ENCODE data around the gene GPR62.
A peak's percentile ranks its signal among the peaks of the same experiment; 100 is the strongest.

Gene GPR62

DNA sequence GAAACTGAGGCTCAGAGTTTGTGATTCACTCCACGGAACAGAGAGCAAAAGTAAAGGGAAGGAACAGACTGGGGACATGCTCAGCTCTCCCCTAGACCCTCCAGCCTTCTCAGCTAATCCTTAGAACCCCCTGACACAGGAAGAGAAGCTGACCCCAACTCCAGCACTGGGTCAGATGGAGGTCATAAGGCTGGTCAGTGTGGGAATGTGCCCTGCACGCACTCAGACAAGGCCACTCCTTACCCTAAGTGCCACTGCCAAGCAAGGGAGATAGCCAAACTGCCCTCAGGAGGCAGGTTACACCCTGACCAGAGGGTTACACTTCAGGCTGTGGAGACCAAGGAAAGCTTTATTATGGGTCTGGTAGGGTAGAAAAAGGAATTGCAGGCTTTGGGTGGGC is 39.3 kb downstream of the GPR62 start:
- DNase-seq: no peak

DNA sequence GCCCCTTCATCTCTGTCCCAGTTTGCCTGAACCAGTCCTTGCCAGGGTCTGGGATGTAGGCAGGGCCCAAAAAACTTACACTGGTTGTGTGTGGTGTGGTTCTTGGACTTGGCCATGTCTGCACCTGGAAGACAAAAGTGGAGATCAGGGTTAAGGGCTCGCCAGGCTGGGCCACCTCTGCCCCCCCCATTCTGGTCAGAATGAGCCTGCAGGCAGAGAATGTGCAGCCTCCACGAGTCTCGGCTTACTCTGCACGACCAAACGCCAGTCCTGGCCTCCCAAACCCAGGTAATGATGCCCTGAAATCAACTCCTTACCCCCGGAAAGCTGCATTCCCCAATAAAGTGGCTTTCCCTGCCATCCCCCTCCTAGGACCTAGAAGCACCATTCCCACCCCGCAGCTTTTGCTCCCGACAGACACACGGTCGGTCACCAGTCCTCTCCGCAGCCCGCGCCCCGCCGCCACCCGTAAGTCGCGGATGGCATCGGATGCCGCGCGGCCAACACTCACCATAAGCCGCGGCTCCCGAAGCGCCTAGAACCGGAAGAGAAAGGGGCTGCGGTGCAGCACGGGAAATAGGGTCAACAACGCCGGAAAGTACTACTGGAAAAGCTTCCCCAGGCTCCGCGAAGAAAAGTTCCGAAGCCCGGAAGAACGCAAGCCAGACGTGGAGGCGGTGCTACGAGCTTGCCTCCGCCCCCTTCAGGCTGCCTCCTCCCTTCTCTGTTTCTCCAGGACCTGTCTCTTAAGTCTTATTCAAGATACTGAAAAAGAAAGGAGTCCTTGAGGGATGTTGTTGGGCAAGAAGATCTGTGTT is 40.4 kb downstream of the GPR62 start, which contains the start of gene RPL29:
TSS of gene RPL29 (minus strand) at position 550 of the 818 bp plus-strand sequence. CDS start at position 116, 434 bp downstream.
- DNase-seq: peak; percentile 91 to 95

DNA sequence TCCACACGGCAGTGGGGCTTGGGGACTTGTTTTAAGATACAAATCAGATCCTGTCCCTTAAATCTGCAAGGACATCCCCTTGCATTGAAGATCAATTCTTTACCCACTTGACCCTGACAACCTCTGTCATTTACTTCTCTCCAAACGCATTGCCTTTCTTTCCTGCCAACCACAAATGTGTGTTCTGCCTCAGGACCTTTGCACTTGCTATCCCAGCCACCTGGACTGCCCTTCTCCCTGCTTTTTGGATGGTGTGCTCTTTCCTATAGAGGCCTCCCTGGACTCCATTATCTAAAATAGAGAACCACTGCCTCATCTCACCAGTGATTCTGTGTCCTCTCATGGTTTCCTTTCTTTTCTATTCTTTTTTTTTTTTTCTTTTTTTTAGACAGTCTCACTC is 42.0 kb downstream of the GPR62 start:
- no peak for DNase-seq

DNA sequence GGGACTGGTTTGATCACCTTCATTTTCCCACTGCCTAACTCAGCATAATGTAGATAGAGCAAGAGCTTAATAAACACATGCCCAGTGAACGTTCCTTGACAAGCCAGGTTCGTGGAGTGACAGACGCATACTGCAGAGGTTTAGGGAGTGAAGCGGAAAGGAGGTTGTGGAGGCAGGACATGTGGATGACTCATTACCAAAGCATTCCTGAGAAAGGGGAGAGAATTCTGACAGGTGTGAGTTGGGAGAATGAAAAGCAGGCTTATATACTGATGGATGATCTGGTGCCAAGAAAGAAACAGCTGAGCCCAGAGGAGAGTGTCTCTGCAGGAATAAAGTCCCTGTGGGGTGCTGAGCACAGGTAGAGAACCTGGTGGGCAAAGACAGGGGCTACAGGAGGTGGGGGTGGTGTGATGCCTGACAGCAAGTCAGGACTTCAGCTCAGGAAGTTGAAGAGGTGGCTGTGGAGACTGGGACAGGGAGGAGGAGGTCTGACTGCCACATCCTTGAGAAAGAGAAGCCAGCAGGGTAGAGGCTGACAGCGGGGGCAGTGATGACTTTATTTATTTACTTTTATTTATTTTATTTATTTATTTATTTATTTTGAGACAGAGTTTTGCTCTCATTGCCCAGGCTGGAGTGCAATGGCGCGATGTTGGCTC is 42.9 kb downstream of the GPR62 start:
- no peak for DNase-seq

DNA sequence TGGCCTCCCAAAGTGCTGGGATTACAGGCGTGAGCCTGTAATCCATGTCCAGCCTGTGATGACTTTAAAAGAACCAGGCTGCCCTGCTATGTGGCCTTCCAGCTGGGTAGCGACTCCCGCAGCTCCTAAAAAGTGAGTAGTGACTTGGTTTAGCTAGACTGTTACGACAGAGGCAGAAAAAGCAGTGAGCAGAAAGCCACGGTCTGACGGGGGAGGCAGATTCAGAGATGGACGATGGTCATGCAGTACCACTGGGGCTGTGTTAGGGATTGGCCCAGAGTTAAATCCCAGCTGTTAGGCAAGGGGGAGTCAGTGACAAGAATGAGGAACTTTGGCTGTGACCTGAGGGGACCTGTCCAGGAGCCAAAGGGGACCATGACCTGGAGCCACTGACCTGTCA is 43.6 kb downstream of the GPR62 start:
- DNase-seq: no peak

DNA sequence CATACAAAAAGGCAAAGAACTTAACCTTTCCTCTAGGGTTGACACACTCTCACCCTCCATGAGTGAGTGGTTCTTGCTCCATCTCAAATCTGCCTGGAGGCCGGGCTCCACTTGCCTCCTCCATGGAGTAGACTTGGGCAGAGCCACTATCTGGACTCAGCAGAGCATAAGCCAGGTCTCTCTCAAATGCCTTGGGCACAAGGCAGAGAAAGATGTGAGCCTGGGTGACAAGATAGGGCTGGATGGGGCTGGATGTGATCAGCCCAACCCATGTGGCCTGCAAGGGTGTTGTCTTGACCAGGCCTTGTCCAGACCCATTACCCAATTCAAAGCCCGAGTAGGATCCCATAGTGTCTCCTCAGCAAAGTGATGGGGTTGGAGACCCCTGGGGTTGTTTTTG is 44.7 kb downstream of the GPR62 start:
- no peak for DNase-seq

DNA sequence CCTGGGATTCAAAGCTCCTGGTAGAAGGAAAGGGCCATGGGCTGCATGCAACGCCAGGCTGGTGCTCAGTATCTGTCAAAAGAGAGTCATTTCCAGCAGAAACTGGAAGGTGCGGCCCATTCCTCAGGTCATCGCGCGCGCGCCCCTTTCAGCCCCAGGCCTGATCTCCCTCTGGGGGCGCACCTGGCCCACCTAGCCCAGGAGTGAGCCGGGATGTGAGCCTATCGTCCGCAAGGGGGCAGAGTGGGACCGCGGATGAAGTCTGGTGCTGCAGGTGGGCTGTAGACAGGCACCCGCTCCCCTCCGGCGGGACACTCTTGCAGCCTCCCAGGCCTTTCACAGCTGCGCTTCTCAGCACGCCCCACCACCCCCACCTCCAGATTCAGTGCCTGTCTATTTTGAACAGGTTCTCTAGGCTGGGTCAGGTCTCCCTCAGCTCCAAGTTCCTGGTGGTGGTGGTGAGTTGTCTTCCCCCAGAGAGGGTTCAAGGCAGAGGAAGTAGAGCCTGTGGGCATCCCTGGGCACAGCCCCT is 46.3 kb downstream of the GPR62 start:
- DNase-seq: peak in 1 of 2 donors; percentile 70

DNA sequence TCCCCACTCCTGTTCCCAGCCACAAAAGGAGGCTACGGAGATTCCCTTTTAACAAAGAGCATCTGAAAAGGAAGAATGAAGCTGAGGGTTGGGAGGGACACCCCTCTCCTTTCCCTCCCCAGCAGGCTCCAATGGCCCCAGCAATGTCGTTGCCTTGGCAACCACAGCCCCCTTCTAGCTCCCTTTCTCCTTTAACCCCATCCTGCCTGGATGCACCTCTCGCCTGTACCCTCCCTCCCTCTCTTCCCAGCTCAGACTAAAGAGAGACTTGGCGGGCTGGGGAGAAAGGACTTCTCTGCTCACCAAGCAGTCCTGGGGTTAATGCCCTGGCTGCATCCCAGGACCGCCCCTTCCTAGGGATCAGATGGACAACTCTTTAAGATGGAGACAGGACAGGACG is 47.6 kb downstream of the GPR62 start:
- DNase-seq: no peak

DNA sequence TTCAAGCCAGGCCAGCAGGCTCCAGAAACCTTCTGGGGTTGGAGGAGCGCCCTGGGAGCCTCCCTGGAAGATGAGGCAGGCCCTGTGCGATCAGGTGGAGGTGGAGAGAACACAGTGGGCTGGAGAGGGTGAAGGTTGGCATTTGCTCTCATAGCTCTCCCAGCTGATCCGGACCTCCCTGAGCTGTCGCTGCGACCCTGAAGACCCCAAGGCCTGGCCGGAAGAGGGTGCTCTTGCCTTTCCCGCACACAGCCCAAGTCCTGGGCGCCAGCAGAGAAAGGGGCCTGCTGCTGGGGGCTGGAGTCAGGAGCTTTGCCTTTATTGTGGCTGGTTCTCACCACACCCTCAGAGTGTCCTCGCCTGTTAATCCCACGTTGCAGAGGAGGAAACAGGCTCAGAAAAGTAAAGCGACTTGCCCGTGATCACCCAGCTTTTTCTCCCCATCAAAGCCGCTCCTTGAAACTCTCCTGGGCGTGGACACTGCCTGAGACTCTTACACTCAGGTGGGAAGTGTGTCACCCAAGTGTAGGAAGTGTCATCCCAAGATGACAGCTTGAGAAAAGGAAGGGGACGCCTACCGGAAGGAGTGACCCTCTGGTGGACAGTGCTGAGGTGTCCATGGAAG is 49.1 kb downstream of the GPR62 start:
- DNase-seq: no peak

DNA sequence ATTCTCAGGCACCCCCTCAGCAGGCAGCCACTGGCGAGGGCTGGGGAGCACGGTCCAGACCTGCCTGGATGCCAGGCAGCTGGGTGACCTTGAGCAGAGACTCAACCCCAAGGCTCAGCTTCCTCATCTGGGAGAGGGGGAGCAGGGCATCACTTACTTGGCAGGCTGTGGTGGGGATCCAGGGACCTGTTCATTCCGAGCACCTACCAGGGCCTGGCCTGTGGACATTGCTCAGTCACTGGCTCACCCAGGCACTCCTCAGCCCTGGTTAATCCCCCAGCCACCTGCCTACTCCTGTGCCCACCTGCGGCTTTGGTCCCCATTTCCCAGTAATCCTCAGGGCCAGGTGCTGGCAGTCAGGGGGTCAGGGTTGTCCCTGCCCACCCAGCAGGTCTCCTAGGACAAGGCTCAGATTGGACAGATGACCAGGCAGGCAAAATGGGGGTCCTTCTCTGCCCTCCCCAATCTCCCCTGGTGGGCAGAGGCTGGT is 49.8 kb downstream of the GPR62 start:
- no peak for DNase-seq

DNA sequence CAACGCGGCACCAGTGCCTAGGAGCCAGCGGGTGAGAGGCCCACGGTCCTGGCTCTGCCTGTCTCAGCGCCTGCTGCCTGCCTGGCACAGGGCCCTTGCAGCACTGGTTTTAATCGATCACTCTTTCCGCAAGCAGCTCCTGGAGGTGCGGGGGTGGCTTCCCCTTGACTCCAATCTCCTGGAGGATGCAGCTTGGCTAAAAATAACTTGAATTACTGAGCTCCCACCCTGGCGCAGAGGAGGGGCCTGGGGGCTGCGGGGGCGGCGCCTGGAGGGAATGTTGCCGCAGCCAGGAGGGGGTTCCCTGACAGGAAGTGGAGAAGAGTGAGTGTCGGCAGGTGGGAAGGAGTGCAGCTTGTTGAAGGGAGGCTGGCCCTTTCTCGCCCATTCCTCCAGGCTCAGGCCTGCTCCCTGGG is 50.4 kb downstream of the GPR62 start:
- no peak for DNase-seq

DNA sequence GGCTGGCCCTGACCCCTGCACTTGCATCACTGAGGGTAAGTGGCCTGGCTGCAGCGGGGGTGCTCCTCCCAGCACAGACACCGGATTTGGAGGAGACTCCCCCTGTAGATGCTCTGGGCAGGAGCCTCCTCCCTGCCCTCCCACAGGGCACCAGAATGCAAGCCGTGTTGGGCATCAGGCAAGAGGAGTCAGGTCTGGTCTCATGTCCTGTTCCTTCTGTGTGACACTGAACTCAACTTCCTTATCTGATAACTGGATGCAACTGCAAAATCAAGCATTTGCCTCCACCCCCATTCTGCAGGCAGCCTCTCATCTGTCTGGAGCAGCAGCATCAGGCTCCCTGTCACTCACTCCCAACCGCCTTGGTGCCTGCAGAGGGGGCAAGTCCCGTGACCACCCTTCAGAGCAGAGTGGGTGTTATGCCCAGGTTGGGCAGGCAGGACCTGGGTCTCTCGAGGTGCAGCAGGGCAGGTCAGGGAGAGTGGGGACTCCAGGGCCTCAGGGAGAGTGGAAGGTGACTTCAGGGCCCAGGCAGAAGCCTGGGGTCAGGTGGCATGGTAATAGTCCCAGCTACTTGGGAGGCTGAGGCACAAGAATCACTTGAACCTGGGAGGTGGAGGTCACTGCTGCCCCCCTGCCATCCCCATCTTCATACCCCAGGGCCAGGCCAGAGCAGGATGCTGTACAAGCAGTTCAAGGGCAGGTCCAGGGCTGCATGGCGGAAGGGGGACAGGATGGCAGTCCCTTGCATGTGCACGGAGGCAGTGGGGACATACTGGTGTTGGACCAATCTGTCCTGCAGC is 51.0 kb downstream of the GPR62 start:
- peak; percentile 24 to 42 for DNase-seq

DNA sequence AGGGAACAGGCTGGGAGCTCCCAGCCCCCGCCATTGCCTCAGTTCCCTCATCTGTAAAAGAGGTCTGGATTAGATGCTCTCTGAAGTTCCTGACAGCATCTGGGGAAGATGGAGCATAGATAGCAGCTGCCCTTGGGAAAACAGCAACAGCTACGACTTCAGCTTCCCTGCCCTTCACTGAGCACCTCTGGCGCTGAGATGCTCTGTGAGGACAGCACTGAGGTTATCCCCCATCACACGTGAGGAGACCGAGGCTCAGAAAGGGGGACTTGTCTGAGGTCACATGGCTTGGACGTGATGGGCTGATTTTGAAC is 51.6 kb downstream of the GPR62 start:
- DNase-seq: no peak
